GM19328 (cell line): ENCODE results near the gene PRKN.

Experiments used
- ATAC-seq: cut with Tn5 transposase; IDR thresholded peaks from one replicate; pipeline ENCODE4 v1.9.1; 2021; ENCODE audit warnings: mild to moderate bottlenecking, moderate library complexity; ENCODE audit not compliant: unreplicated experiment

PRKN gene

DNA sequence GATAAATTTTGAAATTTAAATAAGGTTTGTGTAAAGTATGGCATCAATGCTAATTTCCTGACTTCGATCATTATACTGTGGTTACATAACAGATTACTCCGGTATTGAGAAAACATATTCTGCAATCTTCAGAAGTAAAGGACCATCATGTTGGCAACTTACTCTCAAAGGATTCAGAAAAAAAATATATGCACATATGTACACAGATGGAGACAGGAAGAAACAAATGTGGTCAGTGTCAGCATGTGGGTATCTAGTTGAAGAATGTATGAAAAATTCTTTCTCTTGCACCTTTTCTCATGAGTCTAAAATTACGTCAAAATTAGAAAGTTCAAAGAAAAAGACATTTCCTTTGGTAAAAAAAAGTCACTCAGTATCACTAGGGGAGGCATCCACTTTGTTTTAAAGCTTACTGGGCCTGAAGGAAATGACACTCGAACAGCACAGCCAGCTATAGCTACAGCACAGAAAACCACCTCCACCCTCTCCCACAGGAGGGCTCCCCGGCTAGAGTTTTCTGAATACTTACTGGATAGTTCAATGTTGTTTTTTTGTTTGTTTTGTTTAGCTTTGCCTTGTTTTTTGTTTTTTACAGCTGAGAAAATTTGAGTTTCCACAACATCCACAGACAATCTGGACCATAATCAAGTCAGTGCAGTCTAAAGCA lies 1136.5 kb downstream of the PRKN start:
- ATAC-seq = no peak

GRCh38 chr6:161586887-161587286 lies 1140.7 kb downstream of the PRKN start:
- no peak for ATAC-seq

DNA sequence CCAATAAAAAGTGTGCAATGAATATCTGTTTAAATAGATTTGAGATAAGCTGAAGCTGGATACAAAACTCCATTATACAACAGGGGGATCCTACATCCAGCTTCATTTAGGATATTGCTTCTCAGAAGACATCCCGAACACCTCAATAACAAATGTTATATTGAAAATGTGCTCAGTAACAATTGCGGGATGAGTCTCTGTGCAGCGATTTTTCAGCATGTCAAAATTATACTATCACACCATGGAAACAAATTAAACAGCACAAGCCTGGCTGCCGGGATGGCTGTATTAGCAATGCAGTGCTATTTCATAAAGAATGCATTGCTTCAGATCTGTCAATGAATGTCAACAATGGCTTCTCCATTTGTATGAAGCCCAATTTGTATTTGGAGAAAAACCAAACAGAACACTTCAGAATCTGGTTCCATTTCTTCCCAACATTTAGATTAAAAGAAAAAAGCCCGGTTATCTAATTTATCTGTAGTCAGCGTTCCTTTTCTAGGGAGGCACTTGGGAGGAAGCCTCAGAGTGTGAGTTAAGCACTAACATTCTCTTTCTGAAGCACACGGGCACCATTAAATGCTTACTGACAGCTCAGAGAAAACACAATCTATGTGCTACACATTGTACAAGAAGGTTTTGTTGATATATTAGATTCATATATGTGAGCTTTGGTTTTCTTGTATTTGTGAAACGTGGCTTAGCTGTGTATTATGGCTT lies 1142.8 kb downstream of the PRKN start:
- ATAC-seq = no peak

GRCh38 chr6:161584051-161584450 lies 1143.5 kb downstream of the PRKN start:
- no peak for ATAC-seq

DNA sequence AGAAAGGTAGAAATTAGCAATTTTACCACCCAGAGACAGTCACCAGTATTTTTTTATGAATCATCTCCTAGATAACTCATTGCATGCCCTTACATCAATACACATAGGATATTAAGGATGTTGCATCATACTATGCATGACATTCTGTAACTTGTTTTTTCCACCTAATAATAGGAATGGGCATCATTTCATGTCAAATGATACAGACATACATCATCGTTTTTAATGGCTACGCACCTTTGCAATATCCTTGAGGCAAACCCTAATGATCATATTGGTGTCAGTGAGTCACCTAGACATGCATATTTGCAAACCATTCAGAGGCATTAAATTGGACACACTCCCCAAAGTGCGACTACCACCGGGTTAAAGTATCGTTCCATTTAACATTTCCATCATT lies 1144.0 kb downstream of the PRKN start:
- ATAC-seq = no peak

DNA sequence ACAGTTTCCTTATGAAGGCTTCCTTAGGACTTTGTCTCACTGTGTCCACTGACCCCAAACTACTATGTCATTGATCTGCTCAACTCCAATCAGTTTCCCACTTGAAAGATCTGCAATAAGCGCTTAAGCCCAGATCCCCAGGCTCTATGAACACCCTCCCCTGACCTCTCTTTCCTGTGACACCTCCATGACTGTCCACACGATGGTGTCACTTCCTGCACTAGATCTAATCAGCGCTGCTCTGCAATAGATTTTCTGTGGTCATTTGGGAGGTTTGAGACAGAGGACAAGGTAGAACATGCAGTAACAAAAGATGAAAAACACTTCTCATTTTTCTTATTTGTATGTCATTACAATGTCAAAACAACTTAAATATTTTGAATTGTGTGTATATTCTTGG lies 1149.1 kb downstream of the PRKN start:
- no peak for ATAC-seq

DNA sequence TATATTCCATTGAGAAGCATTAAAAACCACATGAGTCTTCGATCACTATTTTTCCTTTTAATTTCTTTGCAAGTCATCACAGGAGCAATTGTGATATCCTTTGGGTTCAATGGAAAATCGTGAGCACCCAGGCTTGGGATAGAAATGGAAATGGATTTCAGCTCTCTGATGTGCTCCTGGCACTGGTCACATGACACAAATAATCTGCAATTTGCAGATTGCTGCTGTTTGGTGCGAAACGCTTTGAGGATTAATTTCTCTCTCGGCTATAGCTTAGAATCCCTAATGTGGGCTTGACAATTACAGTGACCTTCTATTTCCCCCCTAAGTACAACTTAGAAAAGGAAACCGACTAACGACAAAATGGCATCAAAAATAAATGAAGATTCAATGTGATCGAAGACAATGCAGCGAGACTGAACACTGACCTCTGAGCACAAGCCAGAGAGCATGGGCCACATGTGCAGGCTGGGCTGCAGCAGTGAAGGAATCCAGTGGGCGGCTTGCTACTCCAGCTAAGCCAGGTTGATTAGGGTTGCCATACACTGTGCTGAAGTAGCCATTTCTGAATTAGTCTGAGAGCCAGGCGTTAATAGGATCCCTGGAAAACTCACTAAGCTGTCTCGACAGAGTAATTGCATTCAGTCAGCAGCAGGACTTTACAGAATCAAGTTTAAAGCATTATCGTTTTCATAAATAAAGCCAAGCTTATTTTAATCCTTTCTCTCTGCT lies 1151.9 kb downstream of the PRKN start:
- ATAC-seq = no peak

DNA sequence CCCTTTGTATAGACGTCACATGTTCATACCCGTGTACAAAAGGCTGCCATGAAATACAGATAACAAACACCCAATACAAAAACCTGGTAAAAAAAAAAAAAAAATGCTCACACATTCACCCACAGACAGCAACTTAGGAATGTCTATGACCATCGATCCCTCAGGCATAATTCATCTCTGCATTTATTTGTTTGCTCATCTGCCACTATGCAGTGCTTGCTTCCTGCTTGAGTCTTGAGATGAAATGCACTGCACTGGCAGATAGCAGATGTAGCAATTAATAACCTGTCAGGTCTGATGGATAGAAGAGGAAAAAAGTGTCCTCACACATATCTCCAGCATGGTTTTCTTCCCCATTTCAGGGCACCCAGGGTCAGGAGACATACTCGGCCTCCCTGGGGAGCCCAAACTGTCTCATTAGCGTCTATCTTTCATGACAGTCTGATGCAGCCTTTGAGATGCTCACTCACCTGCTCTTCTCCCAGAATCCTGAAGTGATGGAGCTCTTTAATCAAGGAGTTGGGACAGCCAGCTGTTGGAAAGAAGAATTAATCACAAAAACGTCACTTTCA lies 1158.6 kb downstream of the PRKN start:
- no peak for ATAC-seq

- no peak for ATAC-seq
Observed at GRCh38 chr6:161564952-161565351, 1162.6 kb downstream of the PRKN start.

GRCh38 chr6:161561908-161562307 lies 1165.7 kb downstream of the PRKN start:
- ATAC-seq = no peak

DNA sequence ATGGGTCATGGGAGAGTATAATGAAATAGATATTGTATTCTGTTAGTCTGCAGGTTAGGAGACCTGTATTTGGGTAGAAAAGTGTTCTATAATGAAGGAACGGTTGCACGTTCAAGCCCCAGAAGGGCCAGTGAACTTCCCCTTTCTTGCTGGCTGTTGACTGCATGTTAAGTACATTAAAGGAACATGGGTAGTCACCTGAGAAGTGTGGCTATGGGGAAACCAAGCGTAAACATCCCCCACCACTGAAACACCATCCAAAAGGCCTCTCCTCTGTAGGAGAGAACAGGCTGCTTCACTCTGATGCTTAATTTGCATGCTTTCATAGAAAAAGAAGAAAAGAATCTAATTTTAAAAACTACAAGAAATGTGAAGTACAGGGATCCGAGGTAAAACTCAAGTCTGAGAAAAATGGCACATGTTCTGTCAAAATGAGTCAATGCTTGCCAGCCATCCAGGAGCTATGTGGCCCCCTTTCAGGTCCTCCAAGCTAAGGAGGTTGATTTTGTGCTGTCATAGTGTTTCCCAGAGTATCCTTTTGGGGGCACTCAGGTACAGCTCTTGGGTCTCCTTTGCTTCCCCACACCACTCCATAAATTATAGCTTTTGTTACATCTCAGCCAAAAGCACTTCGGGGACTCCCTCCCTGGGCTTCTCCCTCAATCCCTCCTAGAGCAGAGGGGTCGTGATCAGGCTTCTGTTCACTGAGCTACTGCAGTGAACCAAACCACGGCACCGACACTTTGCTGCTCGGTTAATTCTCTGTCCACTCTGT lies 1170.0 kb downstream of the PRKN start:
- no peak for ATAC-seq

DNA sequence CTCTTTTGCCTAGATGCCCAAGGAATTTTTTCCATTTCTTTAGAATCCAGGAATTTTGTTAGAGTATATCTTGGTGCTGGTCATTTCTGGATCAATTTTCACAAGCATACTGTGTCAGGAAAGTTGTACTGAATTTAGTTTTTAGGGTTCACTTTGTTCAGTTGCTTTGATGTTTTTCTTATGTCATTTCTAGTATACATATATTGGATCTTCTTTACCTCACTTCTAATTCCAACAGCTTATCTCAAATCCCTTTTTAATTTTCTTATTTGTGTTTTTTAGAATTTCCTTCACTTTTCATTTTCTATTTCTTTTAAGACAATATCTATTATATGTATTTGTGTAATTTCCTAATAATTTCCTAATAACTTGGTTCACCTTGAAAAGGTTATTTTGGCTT lies 1172.7 kb downstream of the PRKN start:
- no peak for ATAC-seq

GRCh38 chr6:161549977-161550655 lies 1177.5 kb downstream of the PRKN start:
- no peak for ATAC-seq

GRCh38 chr6:161548713-161549296 lies 1178.8 kb downstream of the PRKN start:
- ATAC-seq = no peak

DNA sequence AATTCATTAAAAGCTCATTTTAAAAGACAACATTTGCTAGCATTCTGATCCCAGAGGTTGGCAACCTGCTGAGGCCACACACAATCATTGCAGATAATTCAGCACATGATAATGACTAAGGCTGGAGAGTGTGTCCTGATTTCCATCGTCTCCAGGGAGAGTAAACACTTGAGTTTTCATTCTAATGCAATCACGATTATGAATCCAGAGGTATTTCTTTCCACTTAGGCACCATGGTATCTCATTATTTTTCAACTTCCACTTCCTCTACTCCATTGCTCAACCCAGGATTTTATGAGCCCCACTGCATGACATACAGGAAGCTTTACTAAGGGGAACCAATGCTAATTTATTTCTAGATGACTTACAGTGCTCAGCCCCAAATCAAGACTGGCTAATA lies 1179.9 kb downstream of the PRKN start:
- ATAC-seq = no peak

GRCh38 chr6:161546632-161547031 lies 1180.9 kb downstream of the PRKN start:
- ATAC-seq = no peak

GRCh38 chr6:161545741-161546140 lies 1181.8 kb downstream of the PRKN start:
- ATAC-seq = no peak

DNA sequence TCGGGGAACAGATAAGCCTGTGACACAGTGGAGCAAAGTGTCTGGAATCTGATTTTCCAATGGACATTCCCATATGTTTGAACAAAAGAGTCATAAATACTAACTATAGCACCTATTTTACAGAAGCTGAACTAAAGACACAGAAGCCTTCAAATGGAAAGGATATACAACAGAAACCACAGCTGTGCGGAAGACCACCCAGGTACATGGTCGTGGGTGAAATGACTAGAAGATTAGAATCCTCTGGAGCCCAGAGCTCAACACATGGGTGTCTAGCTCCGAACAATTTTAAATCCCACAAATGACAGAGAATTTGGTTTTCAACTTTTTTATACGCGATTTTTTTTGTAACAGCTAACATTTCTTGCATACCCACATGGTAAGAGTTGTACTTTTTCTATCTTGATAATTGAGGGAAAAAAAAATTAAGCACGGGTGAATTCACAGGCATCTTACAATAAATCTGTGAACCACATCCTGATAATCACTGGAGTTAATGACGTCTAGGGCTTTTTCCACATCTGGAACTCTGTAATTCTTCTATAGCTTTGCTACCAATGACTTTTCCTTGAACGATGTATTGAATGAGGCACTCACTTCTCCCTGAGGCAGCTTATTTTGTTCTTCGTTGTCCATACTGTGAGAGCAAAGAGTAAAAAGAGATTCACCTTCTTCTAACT lies 1182.6 kb downstream of the PRKN start:
- ATAC-seq = no peak

- ATAC-seq = no peak
Observed at GRCh38 chr6:161543684-161544309, 1183.8 kb downstream of the PRKN start.
